ENCODE data around the gene LRRFIP2.

DNA sequence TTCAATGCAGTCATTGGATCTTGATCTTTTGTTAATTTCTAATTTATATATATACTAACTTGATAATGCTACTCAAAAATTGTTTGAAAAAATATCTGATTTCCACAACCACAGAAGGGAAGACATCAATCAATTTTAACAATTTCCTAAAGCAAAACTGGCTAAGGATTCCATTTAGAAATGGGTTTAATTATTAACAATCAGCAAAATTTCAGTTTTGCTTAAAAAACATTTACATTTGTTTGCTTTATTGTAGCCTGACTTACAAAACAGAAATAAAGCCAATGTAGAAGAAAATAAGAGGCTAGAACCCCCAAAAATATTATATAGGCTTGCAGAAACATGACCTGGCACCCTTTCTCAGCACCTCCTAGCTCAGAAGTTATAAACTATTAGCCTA, 74.9 kb downstream of the LRRFIP2 start:
- no peak for TF ChIP-seq EZH2 (IDR thresholded peaks at IDR 0.05; ENCODE audit: low read depth)
- TF ChIP-seq, protein P1, sequence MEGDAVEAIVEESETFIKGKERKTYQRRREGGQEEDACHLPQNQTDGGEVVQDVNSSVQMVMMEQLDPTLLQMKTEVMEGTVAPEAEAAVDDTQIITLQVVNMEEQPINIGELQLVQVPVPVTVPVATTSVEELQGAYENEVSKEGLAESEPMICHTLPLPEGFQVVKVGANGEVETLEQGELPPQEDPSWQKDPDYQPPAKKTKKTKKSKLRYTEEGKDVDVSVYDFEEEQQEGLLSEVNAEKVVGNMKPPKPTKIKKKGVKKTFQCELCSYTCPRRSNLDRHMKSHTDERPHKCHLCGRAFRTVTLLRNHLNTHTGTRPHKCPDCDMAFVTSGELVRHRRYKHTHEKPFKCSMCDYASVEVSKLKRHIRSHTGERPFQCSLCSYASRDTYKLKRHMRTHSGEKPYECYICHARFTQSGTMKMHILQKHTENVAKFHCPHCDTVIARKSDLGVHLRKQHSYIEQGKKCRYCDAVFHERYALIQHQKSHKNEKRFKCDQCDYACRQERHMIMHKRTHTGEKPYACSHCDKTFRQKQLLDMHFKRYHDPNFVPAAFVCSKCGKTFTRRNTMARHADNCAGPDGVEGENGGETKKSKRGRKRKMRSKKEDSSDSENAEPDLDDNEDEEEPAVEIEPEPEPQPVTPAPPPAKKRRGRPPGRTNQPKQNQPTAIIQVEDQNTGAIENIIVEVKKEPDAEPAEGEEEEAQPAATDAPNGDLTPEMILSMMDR (conservative IDR thresholded peaks at IDR 0.05) = no peak

Data from PC-9 (cell line).